T follicular helper cell (primary cell): ENCODE results near the gene PWWP2B.

Source experiments
- DNase-seq: peaks from one replicate; pipeline ENCODE4 v3.0.0-alpha.2; 2020; ENCODE audit warnings: low read depth

The PWWP2B gene

DNA sequence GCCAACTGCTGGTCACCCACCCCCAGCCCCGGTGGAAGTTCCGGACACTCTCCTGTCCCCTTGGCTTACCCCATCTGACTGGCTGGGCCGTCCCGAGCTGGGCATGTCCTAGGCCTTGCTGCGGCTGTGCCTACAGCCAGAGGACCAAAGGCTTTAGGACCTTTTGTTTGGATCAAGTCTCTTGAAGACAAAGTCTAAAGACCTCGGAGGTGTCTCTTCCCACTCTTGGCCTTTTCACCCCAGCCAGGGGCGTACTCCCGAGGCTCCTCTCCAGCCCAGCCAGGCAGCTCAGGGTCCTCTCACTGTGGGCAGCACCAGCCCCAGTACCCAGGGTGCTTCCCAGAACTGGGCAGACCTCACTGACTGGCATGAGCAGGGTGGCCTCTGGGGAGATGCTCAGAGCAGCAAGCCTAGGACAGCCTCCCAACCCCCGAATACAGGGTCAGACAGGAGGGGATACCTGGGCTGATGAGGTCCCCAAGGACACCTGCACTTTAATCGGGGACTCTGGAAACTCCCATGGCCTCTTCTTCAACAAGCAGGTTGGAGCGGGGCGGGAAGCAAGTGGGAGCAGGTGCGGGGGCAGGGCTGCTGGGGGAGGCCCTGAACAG, 2.7 kb upstream of the PWWP2B start:
- DNase-seq = no peak

- no peak for DNase-seq
Measured at GRCh38 chr10:132394936-132395703, 1.9 kb upstream of the PWWP2B start.

DNA sequence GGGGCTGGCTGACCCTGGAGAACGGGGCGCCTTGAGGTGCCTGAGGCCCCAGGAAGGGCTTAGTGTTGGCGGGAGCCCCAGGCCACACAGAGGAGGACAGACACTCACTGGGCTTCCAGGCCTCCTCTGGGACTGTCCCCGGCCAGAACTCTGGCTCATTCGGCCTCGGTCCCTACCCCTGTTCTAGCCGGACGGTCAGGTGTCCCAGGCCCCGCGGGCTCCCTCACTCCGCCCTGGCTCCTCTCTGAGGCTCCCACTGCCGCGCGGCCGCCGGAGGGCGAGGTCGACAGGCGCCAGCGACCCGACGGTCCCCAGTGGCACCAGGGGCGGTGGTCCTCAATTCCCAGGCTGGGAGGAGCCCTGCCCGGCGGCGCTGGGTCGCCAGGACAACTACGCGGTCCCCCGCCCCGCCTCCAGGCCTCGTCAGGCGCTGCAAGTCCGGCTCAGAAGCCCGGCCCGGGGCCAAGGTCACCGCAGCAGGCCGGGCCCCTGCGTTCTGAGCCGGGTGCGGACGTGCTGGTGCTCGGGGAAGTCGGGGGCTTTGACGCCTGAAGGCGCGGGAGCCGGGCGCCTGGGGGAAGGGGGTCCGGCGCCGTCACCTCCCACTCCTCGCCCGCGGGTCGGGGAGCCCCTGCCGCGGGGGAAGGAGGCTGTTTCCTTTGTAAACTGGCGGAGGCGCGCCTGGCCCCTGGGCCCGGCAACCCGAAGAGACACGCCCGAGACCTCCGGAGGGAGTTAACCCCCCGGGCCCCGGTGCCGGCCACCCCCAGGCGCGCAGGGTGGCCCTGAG, 1.1 kb upstream of the PWWP2B start:
- no peak for DNase-seq

DNA sequence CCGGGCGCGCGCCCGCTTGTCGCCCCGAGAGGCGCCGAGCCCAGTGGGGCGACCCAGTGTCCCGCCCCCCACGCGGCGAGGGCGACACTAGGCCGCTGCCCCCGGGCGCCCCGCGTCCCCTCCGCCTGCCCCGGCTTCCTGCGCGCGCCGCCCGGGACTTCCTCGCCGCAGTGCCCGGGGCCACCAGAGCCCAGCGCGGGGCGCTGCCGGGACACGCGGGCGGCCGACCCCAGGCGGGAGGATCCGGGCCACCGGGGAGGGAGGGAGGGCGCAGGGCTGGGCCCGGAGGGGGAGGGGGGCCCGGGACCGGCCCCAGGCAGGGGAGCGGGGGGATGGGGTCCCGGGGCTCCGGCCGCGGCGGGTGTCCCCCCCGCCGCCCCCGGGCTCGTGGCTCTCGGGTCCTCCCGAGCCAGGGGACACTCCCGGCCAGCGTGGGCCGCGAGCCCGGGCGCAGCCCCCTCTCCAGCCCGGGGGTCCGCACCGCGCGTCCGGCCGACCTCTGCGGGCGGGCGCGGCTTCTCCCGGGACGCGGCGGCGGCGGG, 435 bp upstream of the PWWP2B start:
- DNase-seq = peak; percentile 47

GRCh38 chr10:132397671-132398565, 918 bp downstream of the PWWP2B start:
- DNase-seq = peak; percentile 25

DNA sequence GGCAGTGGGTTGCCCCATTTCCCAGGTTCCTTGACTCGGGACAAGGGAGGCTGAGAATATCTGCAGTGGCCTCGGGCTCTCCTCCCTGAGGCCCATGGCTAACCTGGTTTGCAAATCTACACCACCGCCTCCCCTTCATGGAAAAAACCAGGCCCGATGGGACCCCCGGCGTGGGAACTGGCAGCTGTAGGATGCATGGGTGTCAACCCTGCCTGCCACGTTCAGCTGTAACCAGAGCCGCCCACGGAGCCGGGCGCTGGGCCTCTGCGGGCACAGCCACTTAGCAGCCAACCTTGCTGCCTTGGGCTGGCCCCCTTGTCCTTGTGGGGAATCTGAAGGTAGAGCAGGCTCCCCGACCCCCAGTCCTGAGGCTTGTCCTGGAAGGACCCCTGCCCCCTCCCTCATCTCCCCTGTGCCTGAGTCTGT, 1.6 kb downstream of the PWWP2B start:
- no peak for DNase-seq

DNA sequence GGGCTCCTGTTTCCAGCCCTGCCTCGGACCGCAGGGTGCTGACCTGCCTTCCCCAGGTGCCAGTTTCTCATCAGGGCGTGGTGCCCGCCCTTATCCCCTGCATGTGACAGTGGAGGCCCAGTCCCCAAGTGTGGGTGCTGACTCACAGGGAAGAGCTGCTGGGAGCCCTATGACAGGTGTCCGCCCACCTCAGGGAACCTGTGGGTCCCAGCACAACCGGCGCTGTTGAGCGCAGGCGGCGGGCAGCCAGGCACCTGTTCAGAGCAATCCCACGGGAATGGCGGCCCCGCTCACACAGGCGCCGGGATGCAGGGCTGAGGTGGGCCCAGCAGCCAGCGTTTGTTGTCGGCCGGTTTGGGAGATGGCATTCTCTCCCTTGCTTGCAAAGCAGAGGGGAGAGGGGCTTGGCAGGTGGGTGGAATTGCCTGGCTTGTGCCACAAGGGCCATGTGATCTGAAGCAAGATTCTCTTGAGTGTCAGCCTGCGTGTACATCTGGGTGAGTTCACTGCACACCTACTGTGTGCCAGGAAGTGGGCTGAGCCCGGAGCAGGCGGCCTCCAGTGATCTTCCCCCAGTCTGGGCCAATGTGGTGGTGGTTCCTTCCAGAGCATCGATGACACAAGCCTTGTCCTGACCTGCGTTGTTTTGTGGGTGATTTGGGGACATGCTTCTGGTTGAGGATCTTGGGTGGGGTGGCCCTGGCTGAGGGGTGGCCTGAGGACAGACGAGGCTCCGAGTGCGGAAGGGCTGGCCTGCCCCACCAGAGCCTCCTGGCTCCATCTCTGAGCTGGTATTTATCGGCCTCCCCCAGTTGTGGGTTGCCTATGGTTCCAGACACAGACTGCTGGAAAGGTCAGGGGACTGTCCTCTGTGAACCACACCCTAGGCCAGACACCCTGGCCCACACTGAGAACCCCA, 2.4 kb downstream of the PWWP2B start:
- DNase-seq = no peak

GRCh38 chr10:132400041-132400546, 3.1 kb downstream of the PWWP2B start:
- DNase-seq = no peak

- DNase-seq = no peak
Measured at GRCh38 chr10:132400547-132401151, 3.6 kb downstream of the PWWP2B start.

- no peak for DNase-seq
Measured at GRCh38 chr10:132401401-132402118, 4.6 kb downstream of the PWWP2B start.

GRCh38 chr10:132402781-132403241, 5.8 kb downstream of the PWWP2B start:
- no peak for DNase-seq

DNA sequence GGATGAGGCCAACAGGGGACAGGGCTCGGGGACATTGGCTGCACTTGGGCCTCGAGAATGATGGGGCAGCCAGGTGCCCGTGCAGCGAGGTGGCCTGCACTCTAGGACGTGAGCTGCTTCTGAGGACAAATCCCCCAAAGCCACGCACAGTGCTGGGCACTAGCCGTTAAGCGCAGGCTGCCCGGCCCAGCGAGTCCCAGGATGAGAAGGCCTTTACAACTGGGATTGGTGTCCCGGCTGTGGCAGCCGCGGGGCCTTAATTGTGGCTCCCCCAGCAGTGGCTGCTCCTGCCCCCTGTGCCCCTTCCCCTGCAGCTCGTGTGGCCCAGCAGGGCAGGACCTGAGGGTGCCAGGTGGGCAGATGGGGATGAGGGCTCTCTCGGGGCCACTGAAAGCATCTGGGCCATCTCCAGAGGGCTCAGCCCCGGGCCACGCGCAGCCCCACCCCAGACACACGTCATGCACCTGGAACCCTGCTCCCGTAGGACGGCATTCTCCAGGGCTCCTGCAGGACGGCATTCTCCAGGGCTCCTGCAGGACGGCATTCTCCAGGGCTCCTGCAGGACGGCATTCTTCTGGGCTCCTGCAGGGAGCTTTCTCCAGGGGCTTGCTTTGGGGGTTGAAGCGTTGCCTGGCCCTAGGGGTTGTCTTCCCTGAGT, 6.6 kb downstream of the PWWP2B start:
- no peak for DNase-seq

DNA sequence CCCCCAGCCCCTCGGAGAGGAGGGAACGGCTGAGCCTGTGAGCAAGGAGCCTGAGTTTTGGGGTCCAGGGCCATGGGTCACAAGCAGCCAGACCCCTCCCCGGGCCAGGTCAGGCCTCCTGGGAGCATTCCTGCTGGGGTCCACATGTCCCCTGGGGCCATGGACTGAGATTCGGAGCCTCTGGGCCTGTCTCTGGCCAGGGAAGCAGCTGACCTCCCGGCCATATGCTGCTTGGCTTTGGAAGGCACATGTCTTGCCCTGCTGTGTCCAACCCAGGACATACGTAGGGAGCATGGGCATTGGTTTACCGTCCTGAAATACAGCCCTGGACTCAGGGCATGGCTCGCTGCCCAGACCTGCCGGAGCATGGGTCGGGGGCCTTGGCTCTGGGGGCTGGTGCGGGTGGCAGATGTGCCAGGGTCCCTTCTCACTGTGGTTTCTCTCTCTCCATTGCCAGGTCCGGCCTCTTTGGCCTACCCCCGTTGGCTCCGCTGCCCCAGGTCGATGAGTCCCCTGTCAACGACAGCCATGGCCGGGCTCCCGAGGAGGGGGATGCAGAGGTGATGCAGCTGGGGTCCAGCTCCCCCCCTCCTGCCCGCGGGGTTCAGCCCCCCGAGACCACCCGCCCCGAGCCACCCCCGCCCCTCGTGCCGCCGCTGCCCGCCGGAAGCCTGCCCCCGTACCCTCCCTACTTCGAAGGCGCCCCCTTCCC, 7.3 kb downstream of the PWWP2B start:
- no peak for DNase-seq

- DNase-seq = no peak
Measured at GRCh38 chr10:132404911-132405462, 8.0 kb downstream of the PWWP2B start.

DNA sequence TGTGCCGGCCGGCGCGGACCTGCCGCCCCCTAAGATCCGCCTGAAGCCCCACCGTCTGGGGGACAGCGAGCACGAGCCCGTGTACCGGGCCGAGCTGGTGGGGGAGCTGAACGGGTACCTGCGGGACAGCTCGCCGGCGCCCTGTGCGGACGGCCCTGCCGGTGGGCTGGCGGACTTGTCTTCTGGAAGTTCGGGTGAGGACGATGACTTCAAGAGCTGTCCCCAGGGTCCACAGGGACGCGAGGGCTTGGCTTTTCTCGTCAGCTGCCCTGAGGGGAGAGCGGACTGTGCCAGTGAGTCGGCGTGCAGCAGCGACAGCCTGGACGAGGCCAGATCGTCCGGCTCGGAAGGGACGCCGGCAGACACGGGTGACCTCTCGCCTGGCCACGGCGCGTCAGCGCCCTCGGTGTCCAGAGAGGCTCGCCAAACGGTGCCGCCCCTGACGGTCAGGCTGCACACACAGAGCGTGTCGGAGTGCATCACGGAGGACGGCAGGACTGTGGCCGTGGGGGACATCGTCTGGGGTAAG, 8.5 kb downstream of the PWWP2B start:
- no peak for DNase-seq

- no peak for DNase-seq
Measured at GRCh38 chr10:132406181-132406580, 9.2 kb downstream of the PWWP2B start.

DNA sequence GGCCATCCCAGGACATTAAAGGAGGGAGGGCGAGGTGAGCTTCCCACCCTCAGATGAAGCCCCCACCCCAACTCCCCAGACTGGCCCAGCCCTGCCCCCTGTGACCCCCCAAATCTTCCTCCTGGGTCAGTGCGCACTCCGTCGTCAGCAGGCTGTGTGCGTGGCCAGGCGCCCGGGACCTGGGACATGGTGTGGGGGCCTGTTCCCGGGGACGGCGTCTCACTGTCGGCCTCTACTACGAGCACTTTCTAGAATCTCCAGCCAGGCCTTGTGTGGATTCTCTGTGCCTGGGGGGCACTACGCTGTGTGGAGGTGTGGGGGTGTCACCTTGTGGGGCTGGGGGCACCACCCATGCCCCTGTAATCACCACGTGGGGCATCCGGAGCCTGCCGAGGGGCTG, 9.8 kb downstream of the PWWP2B start:
- no peak for DNase-seq
